Astrocyte (in vitro differentiated cells and primary cell): ENCODE results near the gene ZNF341.

Experiments used
- EZH2 ChIP-seq: IDR thresholded peaks from 2 replicates; pipeline ENCODE4 v1.6.1; 2012; ENCODE audit warnings: mild to moderate bottlenecking, low read length, inconsistent platforms; ENCODE audit not compliant: insufficient read depth
- TF ChIP-seq, protein P1 (sequence below): IDR thresholded peaks from 2 replicates; pipeline ENCODE4 v1.5.1; 2011; ENCODE audit warnings: low read depth, mild to moderate bottlenecking, inconsistent platforms, low read length, moderate library complexity; ENCODE audit not compliant: insufficient read depth

DNA sequence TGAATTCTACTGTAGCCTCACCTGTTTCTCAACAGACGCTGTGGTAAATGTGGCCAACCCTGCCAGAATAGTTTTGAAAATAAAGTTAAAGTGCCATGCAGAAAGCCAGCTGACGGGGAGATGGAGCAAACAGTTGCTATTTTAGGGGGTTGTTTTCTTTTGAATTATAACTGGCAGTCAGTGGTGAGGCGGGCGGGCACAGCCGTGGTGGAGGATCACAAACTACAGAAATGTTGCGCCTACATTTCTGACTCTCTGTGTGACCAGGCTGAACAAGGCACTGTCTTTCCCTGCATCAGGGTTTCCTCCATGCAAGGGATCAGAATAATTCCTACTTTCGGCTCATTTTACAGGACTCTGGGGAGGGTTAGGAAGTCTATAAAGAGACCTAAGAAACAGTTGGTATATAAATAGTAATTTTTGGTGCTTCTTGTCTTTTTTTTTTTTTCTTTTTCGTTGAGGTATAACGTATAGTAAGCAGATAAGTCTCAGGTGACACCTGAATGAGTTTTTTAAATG, 96.6 kb downstream of the ZNF341 start:
- no peak for TF ChIP-seq EZH2
- TF ChIP-seq, protein P1, sequence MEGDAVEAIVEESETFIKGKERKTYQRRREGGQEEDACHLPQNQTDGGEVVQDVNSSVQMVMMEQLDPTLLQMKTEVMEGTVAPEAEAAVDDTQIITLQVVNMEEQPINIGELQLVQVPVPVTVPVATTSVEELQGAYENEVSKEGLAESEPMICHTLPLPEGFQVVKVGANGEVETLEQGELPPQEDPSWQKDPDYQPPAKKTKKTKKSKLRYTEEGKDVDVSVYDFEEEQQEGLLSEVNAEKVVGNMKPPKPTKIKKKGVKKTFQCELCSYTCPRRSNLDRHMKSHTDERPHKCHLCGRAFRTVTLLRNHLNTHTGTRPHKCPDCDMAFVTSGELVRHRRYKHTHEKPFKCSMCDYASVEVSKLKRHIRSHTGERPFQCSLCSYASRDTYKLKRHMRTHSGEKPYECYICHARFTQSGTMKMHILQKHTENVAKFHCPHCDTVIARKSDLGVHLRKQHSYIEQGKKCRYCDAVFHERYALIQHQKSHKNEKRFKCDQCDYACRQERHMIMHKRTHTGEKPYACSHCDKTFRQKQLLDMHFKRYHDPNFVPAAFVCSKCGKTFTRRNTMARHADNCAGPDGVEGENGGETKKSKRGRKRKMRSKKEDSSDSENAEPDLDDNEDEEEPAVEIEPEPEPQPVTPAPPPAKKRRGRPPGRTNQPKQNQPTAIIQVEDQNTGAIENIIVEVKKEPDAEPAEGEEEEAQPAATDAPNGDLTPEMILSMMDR: no peak
